ENCODE results near the gene FOXC1. TPM values are rescaled to one million over a fixed set of nuclear protein-coding genes. Genes with fewer than 3 reads are reported as not detected.

Gene FOXC1
- total RNA-seq, 2 donors from 2014 or later, result 7.1 to 10.1 TPM

GRCh38 chr6:1631251-1631650 is 21.5 kb downstream of the FOXC1 start:
- Mint-ChIP-seq H3K36me3 (ENCODE audit: low read depth) (no peaks in the 10 kb centered on the region), H3K4me3 (no peak overlapping the region), H3K4me1 (peaks cover 8% of the 10 kb centered on the region), H3K27ac (no peak overlapping the region), H3K27me3 (ENCODE audit: insufficient read depth) (peaks cover 35% of the 10 kb centered on the region), H3K9me3 (no peaks in the 10 kb centered on the region)
- peak; percentile 34 for DNase-seq
- Histone ChIP-seq H3K36me3 (ENCODE audit: control insufficient read depth, insufficient read depth, low read length) (no peaks in the 10 kb centered on the region), H3K27ac (ENCODE audit: low read depth, low read length) (no peak overlapping the region), H3K27me3 (ENCODE audit: control insufficient read depth, insufficient read depth, low read length, poor library complexity, severe bottlenecking) (peaks cover 20% of the 10 kb centered on the region), H3K4me1 (ENCODE audit: control insufficient read depth, insufficient read depth, low read length) (peaks cover 13% of the 10 kb centered on the region), H3K4me3 (ENCODE audit: low read length) (no peak overlapping the region), H3K9ac (ENCODE audit: extremely low read depth, low read length, poor library complexity, severe bottlenecking) (no peak overlapping the region), H3K9me3 (ENCODE audit: control insufficient read depth, low read length) (no peaks in the 10 kb centered on the region)
- TF ChIP-seq CTCF (conservative IDR thresholded peaks at IDR 0.05), result no peak
- WGBS, 2 experiments (ENCODE audit: insufficient coverage in 1 of 2, insufficient read length in 1 of 2), result 83% methylated on average over 1 of the region's 4 CpGs; no CpG with 5 or more reads in 1 of the 2 experiments

- Histone ChIP-seq H3K36me3 (ENCODE audit: control insufficient read depth, insufficient read depth, low read length) (no peaks in the 10 kb centered on the region), H3K9ac (ENCODE audit: extremely low read depth, low read length, poor library complexity, severe bottlenecking) (no peak overlapping the region), H3K9me3 (ENCODE audit: control insufficient read depth, low read length) (no peaks in the 10 kb centered on the region), H3K27ac (ENCODE audit: low read depth, low read length) (no peak overlapping the region), H3K27me3 (ENCODE audit: control insufficient read depth, insufficient read depth, low read length, poor library complexity, severe bottlenecking) (peaks cover 6% of the 10 kb centered on the region), H3K4me3 (ENCODE audit: low read length) (no peak overlapping the region), H3K4me1 (ENCODE audit: control insufficient read depth, insufficient read depth, low read length) (no peaks in the 10 kb centered on the region)
- H3K4me3 Mint-ChIP-seq, result no peak overlapping the region
- 95 to 99% methylated on average over 12 to 16 of the region's 16 CpGs for WGBS, 2 experiments (ENCODE audit: insufficient coverage in 1 of 2, insufficient read length in 1 of 2)
- no peak overlapping the region for H3K27ac Mint-ChIP-seq
- H3K36me3 Mint-ChIP-seq (ENCODE audit: low read depth), result no peaks in the 10 kb centered on the region
- H3K27me3 Mint-ChIP-seq (ENCODE audit: insufficient read depth), result peaks cover 14% of the 10 kb centered on the region
- DNase-seq, result no peak
- no peaks in the 10 kb centered on the region for H3K9me3 Mint-ChIP-seq
- H3K4me1 Mint-ChIP-seq, result peaks cover 10% of the 10 kb centered on the region
- no peak for TF ChIP-seq CTCF (conservative IDR thresholded peaks at IDR 0.05)
Observed at GRCh38 chr6:1633366-1634021, 23.8 kb downstream of the FOXC1 start.

- peak; percentile 54 for TF ChIP-seq CTCF (conservative IDR thresholded peaks at IDR 0.05)
- no peaks in the 10 kb centered on the region for H3K9me3 ChIP-seq (ENCODE audit: control insufficient read depth, low read length)
- no peak overlapping the region for H3K9ac ChIP-seq (ENCODE audit: extremely low read depth, low read length, poor library complexity, severe bottlenecking)
- no peaks in the 10 kb centered on the region for H3K4me1 ChIP-seq (ENCODE audit: control insufficient read depth, insufficient read depth, low read length)
- H3K27ac ChIP-seq (ENCODE audit: low read depth, low read length), result no peak overlapping the region
- Mint-ChIP-seq H3K27me3 (ENCODE audit: insufficient read depth) (peaks cover 9% of the 10 kb centered on the region), H3K9me3 (no peaks in the 10 kb centered on the region), H3K27ac (no peak overlapping the region), H3K36me3 (ENCODE audit: low read depth) (no peaks in the 10 kb centered on the region), H3K4me3 (no peak overlapping the region), H3K4me1 (peaks cover 10% of the 10 kb centered on the region)
- DNase-seq, result no peak
- H3K27me3 ChIP-seq (ENCODE audit: control insufficient read depth, insufficient read depth, low read length, poor library complexity, severe bottlenecking), result peaks cover under 1% of the 10 kb centered on the region
- no peak overlapping the region for H3K4me3 ChIP-seq (ENCODE audit: low read length)
- 92% methylated on average over 4 of the region's 4 CpGs; no CpG with 5 or more reads in 1 of the 2 experiments for WGBS, 2 experiments (ENCODE audit: insufficient coverage in 1 of 2, insufficient read length in 1 of 2)
- H3K36me3 ChIP-seq (ENCODE audit: control insufficient read depth, insufficient read depth, low read length), result no peaks in the 10 kb centered on the region
Observed at GRCh38 chr6:1634081-1634480, 24.4 kb downstream of the FOXC1 start.

Measured in endodermal cell (in vitro differentiated cells).